Stimulated activated CD4-positive, alpha-beta T cell treated with anti-CD3 and anti-CD28 coated beads, TNF-alpha, amount 100 ng/mL, for 4 hours (primary cell): ENCODE measurements around the gene HES4.

Experiments
- DNase-seq, 3 experiments: peaks; one replicate each; pipeline ENCODE4 v3.0.0-alpha.2; 2020; ENCODE audit warnings: low read depth in 3 of 3

The HES4 gene

DNA sequence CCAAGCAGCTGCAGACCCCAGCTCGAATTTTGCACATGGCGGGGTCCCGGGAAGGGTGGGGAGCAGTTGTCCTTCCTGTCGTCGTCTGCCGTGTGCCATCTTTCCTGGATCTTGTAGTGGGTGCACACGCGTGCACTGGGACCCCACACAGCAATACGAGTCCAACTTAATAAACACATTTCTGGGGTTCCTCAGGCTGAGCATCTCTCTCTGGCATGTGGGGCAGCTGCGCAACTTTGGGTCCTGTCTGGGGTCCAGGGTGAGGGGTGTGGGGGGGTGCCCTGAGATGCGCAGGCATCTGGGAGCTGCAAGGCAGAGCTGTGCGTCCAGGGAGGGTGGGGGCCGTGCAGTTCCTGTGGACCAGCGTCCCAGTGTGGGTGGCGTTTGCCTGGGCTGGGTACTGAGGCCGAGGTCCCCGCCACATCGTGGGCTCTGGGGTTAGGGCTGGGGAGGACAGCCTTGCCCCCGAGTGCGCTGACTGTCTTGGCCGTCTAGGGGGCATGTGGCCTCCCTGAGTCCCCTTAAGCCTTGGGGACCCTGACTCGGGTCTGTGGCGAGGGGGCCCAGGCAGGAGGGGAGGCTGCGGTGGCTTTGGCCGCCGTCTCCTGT, 34.3 kb downstream of the HES4 start:
- no peak for DNase-seq

DNA sequence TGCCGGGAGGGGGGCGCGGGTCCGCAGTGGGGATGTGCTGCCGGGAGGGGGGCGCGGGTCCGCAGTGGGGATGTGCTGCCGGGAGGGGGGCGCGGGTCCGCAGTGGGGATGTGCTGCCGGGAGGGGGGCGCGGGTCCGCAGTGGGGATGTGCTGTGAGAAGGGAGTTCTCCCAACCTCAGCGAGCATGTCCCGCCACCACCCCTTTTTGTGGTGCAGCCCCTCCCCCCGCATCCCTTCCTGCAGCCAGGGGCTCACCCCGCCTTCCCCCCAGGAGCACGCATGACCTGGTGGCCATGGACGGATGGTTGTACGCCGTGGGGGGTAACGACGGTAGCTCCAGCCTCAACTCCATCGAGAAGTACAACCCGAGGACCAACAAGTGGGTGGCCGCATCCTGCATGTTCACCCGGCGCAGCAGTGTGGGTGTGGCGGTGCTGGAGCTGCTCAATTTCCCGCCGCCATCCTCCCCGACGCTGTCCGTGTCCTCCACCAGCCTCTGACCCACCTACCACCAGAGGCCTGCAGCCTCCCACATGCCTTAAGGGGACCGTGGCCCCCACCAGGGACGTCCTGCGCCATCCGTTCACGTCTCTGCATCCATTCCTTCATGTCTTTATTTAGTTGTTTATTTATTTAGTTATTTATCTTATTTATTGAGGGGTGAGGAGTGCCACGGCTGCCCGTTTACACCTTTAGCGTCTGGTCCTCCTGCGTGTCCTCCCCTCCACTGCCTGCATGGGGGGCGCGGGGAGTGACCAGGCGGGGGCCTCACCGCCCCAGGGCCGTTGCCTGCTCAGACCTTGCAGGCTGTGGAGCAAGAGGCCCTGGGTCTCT, 35.0 kb downstream of the HES4 start:
- DNase-seq: no peak

DNA sequence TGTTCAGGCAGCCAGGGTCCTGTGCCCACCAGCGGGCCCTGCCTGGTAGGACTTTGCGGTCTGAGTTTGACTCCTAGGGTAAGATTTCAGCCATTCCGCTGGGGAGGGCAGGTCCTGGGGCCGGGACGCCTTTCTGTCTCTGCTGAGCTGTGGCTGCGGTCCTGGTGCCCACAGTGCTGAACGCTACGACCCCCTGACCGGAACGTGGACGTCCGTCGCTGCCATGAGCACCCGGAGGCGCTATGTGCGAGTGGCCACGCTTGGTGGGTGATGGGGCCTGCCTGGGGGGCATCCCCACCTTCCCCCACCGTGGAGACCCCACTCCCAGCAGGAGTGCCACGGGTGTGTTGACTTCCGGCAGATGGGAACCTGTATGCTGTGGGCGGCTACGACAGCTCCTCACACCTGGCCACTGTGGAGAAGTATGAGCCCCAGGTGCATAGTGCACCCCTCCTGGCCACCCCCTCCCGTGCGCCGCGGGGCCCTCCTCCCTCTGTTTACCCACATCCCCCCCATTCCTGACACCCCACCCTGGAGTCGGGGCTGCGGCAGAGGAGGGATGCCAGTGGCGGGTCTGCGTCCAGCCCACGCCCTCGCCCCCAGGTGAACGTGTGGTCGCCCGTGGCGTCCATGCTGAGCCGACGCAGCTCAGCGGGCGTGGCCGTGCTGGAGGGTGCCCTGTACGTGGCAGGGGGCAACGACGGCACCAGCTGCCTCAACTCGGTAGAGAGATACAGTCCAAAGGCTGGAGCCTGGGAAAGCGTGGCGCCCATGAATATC, 36.0 kb downstream of the HES4 start:
- DNase-seq: no peak

DNA sequence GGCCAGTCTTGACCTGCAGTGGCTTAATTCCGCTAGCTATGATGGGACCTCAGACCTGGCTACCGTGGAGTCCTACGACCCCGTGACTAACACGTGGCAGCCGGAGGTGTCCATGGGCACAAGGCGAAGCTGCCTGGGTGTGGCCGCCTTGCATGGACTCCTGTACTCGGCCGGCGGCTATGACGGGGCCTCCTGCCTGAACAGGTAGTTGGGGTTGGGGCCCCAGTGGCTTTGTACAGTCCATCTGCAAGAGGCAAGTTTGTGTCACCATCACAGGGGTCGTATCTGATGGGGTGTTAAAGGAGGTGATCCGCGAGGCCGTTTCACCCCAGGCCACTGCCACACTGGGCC, 36.6 kb downstream of the HES4 start:
- DNase-seq: no peak

DNA sequence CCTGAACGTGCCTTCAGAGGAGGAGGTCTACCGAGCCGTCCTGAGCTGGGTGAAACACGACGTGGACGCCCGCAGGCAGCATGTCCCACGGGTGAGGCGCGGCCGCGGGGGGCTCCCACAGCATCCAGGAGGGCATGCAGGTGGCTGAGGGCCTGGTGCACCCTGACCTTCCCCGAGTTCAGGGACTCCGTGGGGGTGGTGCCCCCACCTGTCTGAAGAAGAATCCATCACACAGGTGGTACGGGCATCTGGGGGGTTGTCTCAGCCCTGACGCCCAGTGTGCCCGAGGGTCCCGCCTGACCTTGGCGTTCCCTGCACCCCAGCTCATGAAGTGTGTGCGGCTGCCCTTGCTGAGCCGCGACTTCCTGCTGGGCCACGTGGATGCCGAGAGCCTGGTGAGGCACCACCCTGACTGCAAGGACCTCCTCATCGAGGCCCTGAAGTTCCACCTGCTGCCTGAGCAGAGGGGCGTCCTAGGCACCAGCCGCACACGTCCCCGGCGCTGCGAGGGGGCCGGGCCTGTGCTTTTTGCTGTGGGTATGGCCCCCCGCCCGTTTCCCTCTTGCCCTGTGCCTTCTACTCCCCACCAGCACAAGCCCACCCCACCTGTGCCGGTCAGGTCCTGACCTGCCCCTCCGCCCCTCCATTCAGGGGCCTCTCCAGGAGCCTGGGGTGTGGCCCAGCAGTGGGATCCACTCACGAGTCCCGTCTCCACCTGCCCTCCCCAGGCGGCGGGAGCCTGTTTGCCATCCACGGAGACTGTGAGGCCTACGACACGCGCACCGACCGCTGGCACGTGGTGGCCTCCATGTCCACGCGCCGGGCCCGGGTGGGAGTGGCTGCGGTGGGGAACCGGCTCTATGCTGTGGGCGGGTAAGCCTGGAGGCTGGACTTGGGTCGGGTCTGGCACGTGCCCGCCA, 37.3 kb downstream of the HES4 start:
- no peak for DNase-seq

DNA sequence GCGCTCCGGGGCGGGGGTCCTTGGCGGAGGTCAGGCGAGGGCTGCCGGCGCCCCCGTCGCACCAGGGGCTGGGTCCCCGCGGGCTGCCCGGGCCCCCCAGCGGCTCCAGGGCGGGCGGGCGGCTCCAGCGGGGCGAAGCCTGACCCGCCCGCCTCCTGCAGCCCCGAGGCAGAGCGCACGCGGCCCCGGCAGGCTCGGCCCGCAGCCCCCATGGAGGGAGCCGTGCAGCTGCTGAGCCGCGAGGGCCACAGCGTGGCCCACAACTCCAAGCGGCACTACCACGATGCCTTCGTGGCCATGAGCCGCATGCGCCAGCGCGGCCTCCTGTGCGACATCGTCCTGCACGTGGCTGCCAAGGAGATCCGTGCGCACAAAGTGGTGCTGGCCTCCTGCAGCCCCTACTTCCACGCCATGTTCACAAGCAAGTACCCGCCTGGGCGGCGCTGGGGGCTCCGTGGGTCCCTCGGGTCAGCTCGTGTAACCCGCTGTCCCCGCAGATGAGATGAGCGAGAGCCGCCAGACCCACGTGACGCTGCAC, 38.7 kb downstream of the HES4 start:
- no peak for DNase-seq

DNA sequence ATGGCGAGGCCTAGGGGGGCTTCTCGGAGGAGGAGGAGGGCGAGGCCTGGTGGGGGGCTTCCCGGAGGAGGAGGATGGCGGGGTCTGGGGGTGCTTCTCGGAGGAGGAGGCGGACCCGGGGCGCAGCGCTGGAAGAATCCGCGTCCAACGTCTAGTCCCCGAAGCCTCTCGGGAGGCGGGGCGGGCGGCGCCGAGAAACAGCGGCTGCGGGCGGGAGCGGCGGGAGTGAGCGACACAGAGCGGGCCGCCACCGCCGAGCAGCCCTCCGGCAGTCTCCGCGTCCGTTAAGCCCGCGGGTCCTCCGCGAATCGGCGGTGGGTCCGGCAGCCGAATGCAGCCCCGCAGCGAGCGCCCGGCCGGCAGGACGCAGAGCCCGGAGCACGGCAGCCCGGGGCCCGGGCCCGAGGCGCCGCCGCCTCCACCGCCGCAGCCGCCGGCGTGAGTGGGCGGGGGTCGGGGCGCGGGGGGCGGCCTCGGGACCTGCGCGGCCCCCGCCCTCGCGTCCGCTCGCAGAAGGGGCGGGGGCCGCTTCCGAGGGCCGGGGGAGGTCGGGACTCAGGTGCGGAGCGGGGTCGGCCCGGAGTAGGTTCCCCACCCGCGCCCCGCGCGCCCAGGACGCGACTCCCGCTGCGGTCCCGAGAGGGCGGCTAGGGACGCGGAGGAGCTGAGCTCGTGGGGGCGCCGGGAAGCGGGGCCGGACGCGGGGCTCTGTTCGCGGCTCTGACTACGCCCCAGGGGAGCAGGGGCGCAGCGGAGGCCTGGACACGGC, 39.4 kb downstream of the HES4 start, which contains the start of gene KLHL17:
KLHL17 (plus strand) TSS at position 222 of the 769 bp plus-strand sequence; CDS start at position 332, 110 bp downstream.
- DNase-seq: peak; percentile 67 to 71 (median 68)

DNA sequence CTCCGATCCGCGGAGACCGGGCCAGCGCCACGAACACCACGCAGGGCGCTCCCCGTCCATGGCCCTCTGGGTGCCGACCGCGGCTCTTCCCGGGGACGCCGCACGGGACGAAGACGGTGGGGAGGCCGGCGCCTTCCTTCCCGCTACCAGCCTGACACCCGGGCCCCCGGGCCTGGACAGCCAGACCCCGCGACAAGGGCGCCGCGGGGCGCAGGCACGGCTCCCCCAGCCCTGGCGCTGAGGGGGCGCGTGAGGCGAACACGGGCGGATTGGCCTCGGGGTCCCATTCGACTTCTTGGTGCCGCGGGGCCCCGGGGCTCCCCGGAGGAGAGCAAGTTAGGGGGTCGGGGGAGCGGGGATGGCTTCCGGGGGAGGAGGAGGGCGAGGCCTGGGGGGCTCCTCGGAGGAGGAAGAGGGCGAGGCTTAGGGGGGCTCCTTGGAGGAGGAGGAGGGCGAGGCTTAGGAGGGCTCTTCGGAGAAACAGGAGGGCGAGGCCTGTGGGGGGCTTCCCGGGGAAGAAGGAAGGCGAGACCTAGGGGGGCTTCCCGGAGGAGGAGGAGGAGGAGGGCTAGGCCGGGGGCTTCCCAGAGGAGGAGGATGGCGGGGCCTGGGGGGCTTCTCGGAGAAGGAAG, 40.0 kb downstream of the HES4 start:
- DNase-seq: no peak

DNA sequence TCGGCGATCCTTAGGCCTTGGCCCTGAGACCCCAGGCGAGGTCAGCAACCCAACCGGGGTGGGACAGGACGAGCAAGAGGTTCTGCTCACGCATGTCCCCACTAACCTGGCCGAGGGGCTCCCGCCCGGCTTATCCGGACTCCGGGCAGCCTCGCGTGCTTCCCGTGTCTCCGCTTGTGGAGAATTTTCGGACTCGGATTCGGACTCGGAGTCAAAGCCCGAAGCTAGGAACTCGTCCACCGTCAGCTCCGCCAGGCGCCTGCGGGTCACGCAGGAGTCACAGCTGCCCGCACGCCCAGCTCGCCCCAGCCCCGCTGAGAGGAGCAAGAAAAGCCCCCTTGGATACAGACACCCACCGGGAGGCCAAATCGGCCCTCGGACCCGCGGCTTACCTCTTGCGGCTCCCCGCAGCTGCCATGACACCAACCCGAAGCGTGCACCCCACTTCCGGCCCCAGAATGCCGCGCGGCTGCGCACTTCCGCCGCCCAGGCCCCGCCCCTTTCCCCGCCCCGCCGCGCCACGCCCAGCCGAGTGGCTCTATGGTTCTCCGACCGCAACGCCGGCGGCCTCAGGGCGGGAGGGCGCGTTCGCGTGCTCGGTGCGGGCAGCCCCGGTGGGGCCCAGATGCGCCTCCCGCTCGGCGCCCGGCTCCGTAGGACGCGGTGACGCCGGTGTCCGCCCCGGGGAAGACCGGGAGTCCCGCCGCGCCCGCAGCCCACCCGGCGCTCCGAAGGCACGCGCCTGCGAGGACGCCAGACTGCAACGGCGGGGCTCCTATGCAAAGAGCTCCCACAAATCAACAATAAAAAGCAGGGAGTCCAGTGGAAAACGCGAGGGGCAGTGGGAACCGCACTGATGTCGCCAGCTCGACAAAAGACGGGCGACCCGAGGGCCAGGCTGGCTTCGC, 40.8 kb downstream of the HES4 start, which contains the start of gene NOC2L:
NOC2L (minus strand) TSS at position 434 of the 908 bp plus-strand sequence; CDS start at position 418, 16 bp downstream.
- DNase-seq: peak; percentile 94 to 97 (median 94)

DNA sequence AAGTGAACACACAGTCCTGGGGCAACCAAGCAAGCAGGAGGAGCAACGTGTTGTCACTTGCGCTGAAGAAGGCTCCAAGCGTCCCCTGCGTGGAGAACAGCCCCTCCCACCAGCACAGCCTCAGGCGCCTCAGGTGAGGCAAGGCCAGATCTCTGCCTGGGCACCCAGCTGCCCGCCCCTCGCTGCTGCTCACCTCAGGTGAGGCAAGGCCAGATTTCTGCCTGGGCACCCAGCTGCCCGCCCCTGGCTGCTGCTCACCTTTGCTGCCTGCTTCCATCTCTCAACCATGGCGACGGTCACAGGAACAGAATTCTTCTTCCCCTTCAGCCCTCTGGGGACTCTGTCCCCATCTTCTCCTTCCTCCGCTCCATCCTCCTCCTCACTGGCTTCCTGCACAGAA, 43.3 kb downstream of the HES4 start:
- no peak for DNase-seq

DNA sequence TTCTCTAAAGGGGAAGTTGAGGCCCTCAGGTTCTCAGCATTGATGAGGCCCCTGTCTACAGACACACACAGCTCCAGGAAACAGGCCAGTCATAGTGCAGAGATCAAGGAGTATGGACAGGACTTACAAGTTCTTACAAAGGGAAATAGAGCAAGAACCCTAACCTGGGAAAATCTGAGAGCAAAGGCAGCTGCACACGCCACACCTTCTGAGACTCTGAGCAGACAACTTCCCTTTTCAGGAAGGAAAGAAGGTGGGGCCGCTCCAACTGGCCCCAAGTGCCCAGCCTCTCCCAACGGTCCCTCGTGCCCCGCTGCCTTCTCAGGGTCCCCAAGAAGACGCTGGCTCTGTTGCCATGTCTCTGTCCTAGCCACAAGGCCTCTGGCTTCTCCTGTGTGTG, 44.4 kb downstream of the HES4 start:
- DNase-seq: no peak

DNA sequence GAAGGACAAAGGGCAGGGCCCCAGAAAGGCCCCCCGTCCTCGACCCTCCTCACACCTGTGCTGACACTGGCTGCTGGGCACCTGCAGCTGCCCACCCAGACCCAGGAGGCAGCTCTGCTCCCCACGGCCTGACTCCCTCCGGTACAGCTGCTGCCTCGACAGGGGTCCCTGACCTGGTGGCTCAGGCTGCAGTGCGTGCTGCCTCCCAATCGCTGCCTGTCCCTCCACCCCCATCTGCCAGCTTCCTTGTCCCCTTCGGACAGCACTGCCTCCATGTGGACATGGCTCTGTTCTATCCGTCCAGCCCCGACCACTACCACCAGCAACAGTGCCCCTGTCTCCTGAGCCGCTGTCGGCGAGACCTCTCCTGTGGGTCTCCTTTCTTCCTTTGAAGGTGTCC, 45.0 kb downstream of the HES4 start:
- no peak for DNase-seq

DNA sequence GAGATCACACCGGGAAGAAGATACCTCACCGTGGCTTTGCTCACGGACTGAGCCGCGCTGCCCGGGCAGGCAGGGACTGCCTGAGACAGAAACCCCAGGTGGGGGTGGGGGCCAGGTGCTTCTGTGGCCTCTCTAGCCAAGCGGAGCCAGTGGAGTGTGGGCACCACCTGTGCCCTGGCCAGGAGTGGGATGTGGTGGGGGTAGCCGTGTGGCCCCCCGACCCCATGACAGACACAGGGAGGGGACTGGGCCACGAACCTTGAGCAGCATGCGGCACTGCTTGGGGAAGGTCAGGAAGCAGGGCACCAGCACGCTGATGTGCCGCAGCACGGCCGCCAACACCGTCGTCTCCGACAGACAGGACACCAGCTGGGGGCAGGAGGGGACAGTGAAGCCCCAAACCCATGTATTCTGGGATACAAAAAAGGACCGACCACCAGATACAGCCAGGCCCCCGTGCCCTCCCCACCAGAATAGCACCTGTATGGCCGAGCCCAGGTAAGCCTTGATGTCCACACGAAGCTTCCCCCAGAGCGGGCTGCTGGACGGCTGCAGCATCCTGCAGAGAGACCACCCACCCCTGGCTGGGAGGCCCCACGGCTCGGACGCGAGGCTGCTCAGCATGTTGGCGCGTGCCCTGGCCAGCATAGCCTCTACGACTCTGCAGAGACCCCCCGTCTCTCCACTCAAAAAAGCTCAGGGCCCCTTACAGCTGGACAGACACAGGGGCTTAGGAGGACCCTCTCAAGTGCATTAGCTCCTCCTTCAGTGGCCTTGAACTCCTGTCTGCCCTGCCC, 46.2 kb downstream of the HES4 start:
- DNase-seq: no peak

DNA sequence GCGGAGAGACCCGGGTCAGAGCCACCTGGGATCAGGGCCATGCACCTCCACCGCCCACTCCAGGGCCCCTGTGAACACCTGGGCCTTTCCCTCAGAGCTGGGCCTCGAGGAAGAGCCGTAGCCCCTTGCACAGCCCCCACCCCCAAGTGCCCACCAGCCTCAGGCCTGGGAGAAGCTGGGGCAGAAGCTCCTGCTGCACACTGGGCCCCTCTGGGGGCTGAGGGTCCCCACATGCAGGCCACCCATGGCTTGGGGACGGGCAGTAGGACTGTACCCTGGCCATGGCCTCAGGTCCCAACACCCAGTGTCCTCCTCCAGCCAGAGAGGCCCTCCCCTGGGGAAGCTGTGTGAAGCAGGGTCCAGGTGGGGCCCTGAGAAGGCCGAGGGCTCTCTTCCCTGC, 47.3 kb downstream of the HES4 start:
- no peak for DNase-seq

DNA sequence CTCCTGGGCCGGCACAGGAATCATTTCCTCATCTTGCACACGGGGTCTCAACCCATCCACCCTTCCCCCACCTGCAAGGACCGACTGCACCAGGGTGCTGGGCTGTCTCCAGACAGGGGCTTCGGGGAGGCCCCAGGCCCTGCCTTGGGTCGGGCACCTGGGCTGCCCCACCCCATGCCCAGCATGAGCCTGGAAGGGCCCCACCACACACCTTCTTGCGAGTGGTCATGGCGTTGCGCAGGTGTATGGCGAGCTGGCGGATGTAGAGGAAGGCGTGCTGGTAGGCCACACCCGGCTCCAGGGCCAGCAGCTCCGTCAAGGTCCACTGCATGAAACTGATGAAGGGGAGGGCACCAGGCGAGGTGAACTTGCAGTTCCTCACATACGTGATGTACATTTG, 47.7 kb downstream of the HES4 start:
- no peak for DNase-seq

DNA sequence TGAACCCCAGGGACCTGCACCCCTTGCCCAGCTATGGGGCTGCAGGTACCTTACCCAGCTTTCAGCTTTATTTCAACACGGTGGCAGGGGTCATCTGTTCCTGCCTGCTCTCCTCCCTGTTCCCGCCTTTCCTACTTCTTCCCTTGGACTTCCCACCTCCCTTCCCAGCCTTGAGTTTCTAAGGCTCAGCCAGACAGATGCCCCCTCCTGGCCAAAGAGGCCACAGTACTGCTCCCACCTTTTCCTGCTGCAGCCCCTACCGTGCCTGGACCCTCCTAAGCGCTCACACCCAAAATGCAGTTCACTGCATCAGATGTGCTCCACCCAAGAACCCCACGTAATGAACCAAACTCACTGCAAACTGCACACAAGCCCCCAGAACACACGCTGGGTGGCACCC, 48.5 kb downstream of the HES4 start:
- no peak for DNase-seq

DNA sequence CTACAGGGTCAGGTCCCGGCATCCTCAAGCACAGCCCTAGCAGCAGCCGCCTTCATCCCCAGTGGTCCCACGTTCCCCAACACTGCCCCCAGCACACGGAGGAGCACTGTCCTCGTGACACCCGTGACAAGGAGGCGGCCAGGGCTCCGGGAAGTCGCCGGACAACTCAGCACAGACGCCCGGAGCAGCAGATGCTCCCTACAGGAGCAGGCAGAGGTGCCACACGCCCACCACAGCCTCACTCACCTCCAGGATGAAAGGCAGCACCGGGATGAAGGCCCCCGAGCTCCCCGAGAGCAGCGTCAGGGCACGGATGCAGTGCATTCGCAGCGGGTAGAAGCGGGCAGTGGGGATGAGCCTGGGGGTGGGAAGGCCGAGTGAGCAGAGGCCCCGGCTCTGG, 49.0 kb downstream of the HES4 start:
- DNase-seq: no peak

DNA sequence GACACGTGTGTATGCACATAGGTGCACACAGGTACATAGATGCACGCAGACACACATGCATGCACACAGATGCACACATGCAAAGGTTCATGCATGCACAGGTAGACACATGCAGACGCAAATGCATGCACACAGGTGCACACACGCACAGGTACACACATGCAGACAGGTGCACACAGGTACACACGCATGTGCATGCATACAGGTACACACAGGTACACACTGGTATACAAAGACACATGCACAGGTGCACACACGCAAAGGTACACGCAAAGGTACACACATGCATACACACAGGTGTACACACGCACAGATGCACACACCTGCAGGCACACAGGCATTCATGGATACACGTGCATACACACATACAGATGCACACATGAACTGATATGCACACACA, 49.6 kb downstream of the HES4 start:
- no peak for DNase-seq
